K562 (cell line): ENCODE results near the gene MEIKIN. TPM values are rescaled to one million over a fixed set of nuclear protein-coding genes. Genes with fewer than 3 reads are reported as not detected.

Source experiments
- ATF2 ChIP-seq: sonication (generic); formaldehyde crosslinking; IDR thresholded peaks from 2 replicates; pipeline ENCODE4 v1.8.1; 2022; ENCODE audit warnings: missing genetic modification reagents
- HLTF ChIP-seq: fragments of 450-650 bp; IDR thresholded peaks from 2 replicates; pipeline ENCODE4 v1.6.1; 2016
- HNRNPUL1 ChIP-seq: fragments of 200-400 bp; formaldehyde crosslinking; IDR thresholded peaks from 2 replicates; pipeline ENCODE4 v1.6.1; 2017; ENCODE audit warnings: low read length
- HOMEZ ChIP-seq: fragments of 250-450 bp; sonication (Bioruptor Pico); IDR thresholded peaks from 2 replicates; pipeline ENCODE4 v1.4.0; 2020; ENCODE audit warnings: mild to moderate bottlenecking, moderate library complexity
- MED1 ChIP-seq: sonication (generic); formaldehyde crosslinking; IDR thresholded peaks from 2 replicates; pipeline ENCODE4 v1.8.1; 2023; ENCODE audit warnings: missing genetic modification reagents, borderline replicate concordance
- MTA1 ChIP-seq: fragments of 450-650 bp; IDR thresholded peaks from 2 replicates; pipeline ENCODE4 v1.6.1; 2017; ENCODE audit warnings: borderline replicate concordance
- NR2C1 ChIP-seq, 2 experiments: fragments of 450-650 bp; IDR thresholded peaks; 2 replicates each; pipeline ENCODE4 v1.6.1; 2017; ENCODE audit warnings: mild to moderate bottlenecking in 2 of 2, antibody characterized with exemption in 1 of 2, inconsistent platforms in 1 of 2, missing compliant biosample characterization in 1 of 2, missing genetic modification characterization in 1 of 2
- NR2C2 ChIP-seq, 2 experiments: fragments of 200-800 bp in 1 of 2; sonication (Bioruptor generic) in 1 of 2; sonication (generic) in 1 of 2; formaldehyde crosslinking in 1 of 2; IDR thresholded peaks; 2 replicates each; pipeline versions ENCODE4 v1.6.1 to v1.8.0; 2016 to 2022; ENCODE audit warnings: mild to moderate bottlenecking in 1 of 2, missing compliant biosample characterization in 1 of 2, missing genetic modification characterization in 1 of 2, missing genetic modification reagents in 1 of 2
- NR3C1 ChIP-seq: sonication (generic); formaldehyde crosslinking; IDR thresholded peaks from 2 replicates; pipeline ENCODE4 v1.8.1; 2022; ENCODE audit warnings: missing genetic modification reagents
- RBM39 ChIP-seq: fragments of 200-400 bp; formaldehyde crosslinking; optimal IDR thresholded peaks from 2 replicates; pipeline ENCODE3; 2018; ENCODE audit warnings: low read depth, low read length
- RHOXF2B ChIP-seq: fragments of 250-450 bp; sonication (Bioruptor Pico); conservative IDR thresholded peaks from 2 replicates; pipeline ENCODE4 v1.5.1; 2021
- RNF219 ChIP-seq: fragments of 250-450 bp; sonication (Bioruptor Pico); IDR thresholded peaks from 2 replicates; pipeline ENCODE4 v1.5.0; 2022; ENCODE audit warnings: mild to moderate bottlenecking
- SPI1 ChIP-seq: IDR thresholded peaks from 2 replicates; pipeline ENCODE4 v1.6.1; 2011; ENCODE audit warnings: low read depth, low read length, control low read depth, borderline replicate concordance
- STAT5A ChIP-seq: IDR thresholded peaks from 2 replicates; pipeline ENCODE4 v1.6.1; 2012; ENCODE audit warnings: low read length, inconsistent platforms, borderline replicate concordance
- TFAP4 ChIP-seq: sonication (generic); formaldehyde crosslinking; IDR thresholded peaks from 2 replicates; pipeline ENCODE4 v1.8.0; 2022; ENCODE audit warnings: missing genetic modification reagents, mild to moderate bottlenecking, moderate library complexity, borderline replicate concordance
- ZNF57 ChIP-seq: fragments of 450-650 bp; formaldehyde crosslinking; IDR thresholded peaks from 2 replicates; pipeline ENCODE4 v1.4.0; 2020; ENCODE audit warnings: mild to moderate bottlenecking, moderate library complexity
- ZNF668 ChIP-seq: fragments of 250-450 bp; sonication (Bioruptor Pico); IDR thresholded peaks from 2 replicates; pipeline ENCODE4 v1.8.0; 2022; ENCODE audit warnings: mild to moderate bottlenecking, inconsistent platforms
- ZNF695 ChIP-seq: fragments of 450-650 bp; formaldehyde crosslinking; IDR thresholded peaks from 2 replicates; pipeline ENCODE4 v1.4.0; 2020; ENCODE audit warnings: mild to moderate bottlenecking, moderate library complexity
- polyA plus RNA-seq, 8 experiments: library from polyadenylated mRNA; depleted of rRNA in 4 of 8; stranded (reverse) in 5 of 8; unstranded in 3 of 8; fragments of >200 nt; fragmentation: Nextera tagmentation in 2 of 8; fragmentation: Illumina TruSeq in 1 of 8; extraction: Ambion mirVana in 2 of 8; extraction: Trizol in 1 of 8; gene quantifications; 2 replicates each; pipeline versions ENCODE4 v1.2.1 to v1.2.3, GENCODE V29; 2011 to 2014; ENCODE audit warnings: inconsistent platforms in 1 of 8, missing spikeins in 1 of 8
- total RNA-seq, 7 experiments: library from RNA; depleted of rRNA in 6 of 7; stranded (reverse); fragments of >200 nt in 6 of 7; fragmentation: Illumina TruSeq in 2 of 7; extraction: Trizol in 2 of 7; gene quantifications; 2 replicates each; pipeline versions ENCODE4 v1.2.1 to v1.2.3, GENCODE V29; 2011 to 2021; ENCODE audit warnings: low replicate concordance in 1 of 7
- TF ChIP-seq, protein P1 (sequence below), 3 experiments: fragments of 200-800 bp in 1 of 3; sonication (Bioruptor generic) in 1 of 3; sonication (generic) in 1 of 3; formaldehyde crosslinking in 1 of 3; IDR thresholded peaks; 2 replicates each; pipeline versions ENCODE4 v1.6.1 to v1.8.0; 2016 to 2022; ENCODE audit warnings: mild to moderate bottlenecking in 2 of 3, missing compliant biosample characterization in 2 of 3, missing genetic modification characterization in 2 of 3, missing genetic modification reagents in 1 of 3

Gene MEIKIN
- total and polyA plus RNA-seq, 9 of the 15 experiments (the other 6 are each of a cell fraction or from before 2014, with no cell fraction given), result 0.18 TPM; not detected in 8

DNA sequence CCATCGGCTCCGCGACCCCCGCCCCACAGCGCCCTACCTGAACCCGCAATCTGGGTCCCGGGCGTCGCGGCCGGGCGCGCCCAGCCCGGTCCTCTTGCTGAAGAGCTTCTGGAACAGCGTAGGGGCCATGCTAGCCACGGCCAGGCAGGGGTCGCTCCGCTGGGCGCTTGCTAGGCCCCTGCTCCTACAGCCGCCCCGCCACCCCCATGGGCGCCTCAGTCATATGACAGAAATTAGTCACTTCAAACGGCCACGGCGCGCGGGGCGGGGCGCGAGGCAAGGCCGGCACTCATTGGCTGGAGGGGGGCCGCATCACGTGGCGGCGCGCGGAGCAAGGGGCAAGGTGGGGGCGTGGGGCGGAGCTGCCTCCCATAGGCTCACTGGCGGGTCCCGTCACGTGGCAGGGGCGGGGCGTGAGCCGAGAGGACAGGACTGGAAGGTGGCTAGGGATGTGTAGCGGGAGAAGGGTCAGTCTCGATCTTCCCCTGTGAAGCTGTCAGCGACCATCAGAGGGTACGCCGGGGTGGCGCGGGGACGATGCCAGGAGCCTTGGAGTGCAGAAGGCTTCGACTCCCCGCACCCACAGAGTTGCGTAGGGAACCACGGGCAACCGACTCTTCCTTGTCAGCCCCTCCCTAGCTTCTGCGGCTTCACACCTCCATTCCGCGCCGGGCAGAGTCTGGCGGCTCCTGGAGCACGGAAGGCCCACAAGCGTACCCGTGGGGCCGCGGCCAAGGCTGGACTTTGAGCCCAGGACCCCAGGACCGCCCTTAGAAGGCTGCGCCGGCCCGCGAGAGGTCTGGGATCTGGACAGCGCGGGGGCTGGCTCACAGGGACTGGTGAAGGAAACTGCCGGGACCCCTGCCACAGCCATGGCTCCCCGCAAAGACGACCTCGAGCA lies 148.4 kb downstream of the MEIKIN start, which contains the start of gene FNIP1 (continued):
- TF ChIP-seq NR2C2 (CRISPR knock-in tag; IDR thresholded peaks at IDR 0.05) (peak; percentile 73), NR2C2 (tag; IDR thresholded peaks at IDR 0.05) (peak; percentile 94), ZNF668 (CRISPR knock-in tag) (no peak), NR2C1 (IDR thresholded peaks at IDR 0.05) (peak; percentile 28; the same call in 1 of the 2 replicates), NR2C1 (tag; IDR thresholded peaks at IDR 0.05) (peak; percentile 53; the same call in 1 of the 2 replicates), ZNF695 (0 out of 2 replicates have a peak, but pooled peaks have one; percentile 9), SPI1 (no peak), NR3C1 (CRISPR knock-in tag) (peak; percentile 81), RNF219 (no peak), STAT5A (no peak), TFAP4 (CRISPR knock-in tag) (peak; percentile 93), RBM39 (no peak), HNRNPUL1 (no peak), MTA1 (no peak), ZNF57 (0 out of 2 replicates have a peak, but pooled peaks have one; percentile 18), MED1 (no peak), ATF2 (CRISPR knock-in tag) (no peak), RHOXF2B (CRISPR knock-in tag) (no peak), HOMEZ (no peak), HLTF (no peak)
- TF ChIP-seq, protein P1, sequence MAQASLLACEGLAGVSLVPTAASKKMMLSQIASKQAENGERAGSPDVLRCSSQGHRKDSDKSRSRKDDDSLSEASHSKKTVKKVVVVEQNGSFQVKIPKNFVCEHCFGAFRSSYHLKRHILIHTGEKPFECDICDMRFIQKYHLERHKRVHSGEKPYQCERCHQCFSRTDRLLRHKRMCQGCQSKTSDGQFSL (CRISPR knock-in tag; IDR thresholded peaks at IDR 0.05), result peak; percentile 87
- TF ChIP-seq, protein P1 (tag; IDR thresholded peaks at IDR 0.05), result no peak
